Breast epithelium (tissue), 4 donors: ENCODE results near the gene PLPP1. TPM values are rescaled to one million over a fixed set of nuclear protein-coding genes. Genes with fewer than 3 reads are reported as not detected.
A peak's percentile ranks its signal among the peaks of the same experiment; 100 is the strongest.

Experiments used
- DNase-seq, 2 donors: peaks; one replicate each; pipeline ENCODE4 v3.0.0-alpha.2; 2019; ENCODE audit warnings: low spot score in 2 of 2
- H3K27ac ChIP-seq, 2 donors: fragments of 200-600 bp; sonication (generic) in 1 of 2; one replicate each; pipeline ENCODE4 v1.5.1; 2016 to 2019; ENCODE audit warnings: mild to moderate bottlenecking in 1 of 2
- H3K27me3 ChIP-seq, 2 donors: fragments of 200-600 bp; sonication (generic) in 1 of 2; one replicate each; pipeline versions ENCODE4 v1.5.1 to v1.6.0; 2017 to 2019; ENCODE audit warnings: control low read depth in 1 of 2, mild to moderate bottlenecking in 1 of 2
- H3K36me3 ChIP-seq: fragments of 200-600 bp; one replicate; pipeline ENCODE4 v1.5.1; 2019
- H3K4me1 ChIP-seq, 2 donors: fragments of 200-600 bp; sonication (generic); one replicate each; pipeline ENCODE4 v1.5.1; 2016 to 2019; ENCODE audit warnings: control low read depth in 1 of 2
- H3K4me3 ChIP-seq, 3 donors: fragments of 200-600 bp; sonication (generic); 1 replicate in 2 of 3; 2 replicates in 1 of 3; pipeline ENCODE4 v1.5.1; 2016 to 2019; ENCODE audit warnings: mild to moderate bottlenecking in 3 of 3, moderate library complexity in 2 of 3
- H3K9me3 ChIP-seq, 2 donors: fragments of 200-600 bp; sonication (generic) in 1 of 2; one replicate each; pipeline ENCODE4 v1.5.1; 2016 to 2019; ENCODE audit warnings: control low read depth in 1 of 2
- CTCF ChIP-seq, 3 donors: fragments of 450-650 bp; IDR thresholded peaks; one replicate each; pipeline ENCODE4 v1.5.1; 2016 to 2017; ENCODE audit warnings: antibody characterized with exemption in 3 of 3, mild to moderate bottlenecking in 3 of 3, moderate library complexity in 3 of 3
- POLR2A ChIP-seq: fragments of 450-650 bp; IDR thresholded peaks from one replicate; pipeline ENCODE4 v1.6.1; 2016; ENCODE audit warnings: antibody characterized with exemption, mild to moderate bottlenecking, moderate library complexity
- POLR2AphosphoS5 ChIP-seq, 3 donors: sonication (generic); formaldehyde crosslinking; IDR thresholded peaks; one replicate each; pipeline ENCODE4 v1.6.1; 2017; ENCODE audit warnings: antibody characterized with exemption in 3 of 3
- intact Hi-C: fragments of 100-400 bp; cut with DNase I; formaldehyde crosslinking; loops from one replicate; pipeline ENCODE4 v1.15.1; 2023; ENCODE audit warnings: low total_unique reads
- total RNA-seq, 3 donors: library from RNA; depleted of rRNA; stranded (reverse); fragments of >200 nt; gene quantifications; one replicate each; pipeline ENCODE4 v1.1.0, GENCODE V29; 2016

The PLPP1 gene
- total RNA-seq, 3 donors from 2014 or later: 177 to 339 (median 237) TPM

DNA sequence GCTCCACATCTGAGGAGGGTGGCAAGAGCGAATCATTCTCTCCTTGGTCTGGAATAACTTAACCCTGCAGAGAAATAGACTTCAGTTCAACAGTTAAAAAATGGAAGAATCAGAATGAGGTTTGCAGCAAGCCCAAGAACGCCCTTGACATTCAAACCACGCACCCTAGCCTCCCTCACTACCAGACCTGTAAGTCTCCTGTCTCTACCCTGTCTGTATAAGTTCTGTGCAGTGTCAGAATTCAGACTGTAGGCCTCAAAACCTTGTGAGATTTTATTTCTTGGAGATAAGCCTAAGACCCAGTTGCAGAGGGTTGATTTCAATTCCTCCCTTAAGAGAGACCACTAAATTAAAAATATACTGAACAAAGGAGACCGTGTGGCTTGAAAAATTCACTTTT is 35.8 kb upstream of the PLPP1 start:
- TF ChIP-seq POLR2A (no peak), CTCF (IDR thresholded peaks at IDR 0.05) (no peak), POLR2AphosphoS5 (IDR thresholded peaks at IDR 0.05) (no peak)
- H3K4me1 ChIP-seq: no peaks in the 10 kb centered on the region
- intact Hi-C loops: no loop called here
- H3K4me3 ChIP-seq: no peak overlapping the region
- H3K27me3 ChIP-seq: no peaks in the 10 kb centered on the region
- no peak for DNase-seq
- no peaks in the 10 kb centered on the region for H3K36me3 ChIP-seq
- peak overlapping the region; percentile 59 for H3K27ac ChIP-seq
- H3K9me3 ChIP-seq: no peaks in the 10 kb centered on the region

DNA sequence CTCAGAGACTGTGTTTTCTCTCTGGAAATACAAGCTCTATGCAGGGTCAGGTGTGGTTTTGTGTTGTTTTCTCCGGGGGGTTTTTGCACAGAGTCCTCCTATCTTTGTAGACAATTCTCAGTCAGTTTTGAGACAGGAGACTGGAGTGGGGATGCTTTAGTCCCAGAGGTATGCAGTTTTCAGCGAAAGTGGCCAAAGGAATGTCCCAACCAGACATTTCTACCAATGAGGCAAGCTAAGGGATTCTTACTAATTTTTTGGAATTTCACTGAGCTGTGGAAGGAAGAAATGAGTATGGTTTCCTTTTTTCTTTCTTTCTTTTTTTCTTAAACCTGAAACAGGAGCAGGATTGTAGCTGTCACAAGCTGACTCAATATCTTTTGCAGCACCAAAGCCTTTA is 35.3 kb upstream of the PLPP1 start:
- no peaks in the 10 kb centered on the region for H3K36me3 ChIP-seq
- no peaks in the 10 kb centered on the region for H3K4me1 ChIP-seq
- peak in 1 of 2 donors; percentile 41 for DNase-seq
- no peak overlapping the region for H3K4me3 ChIP-seq
- TF ChIP-seq POLR2AphosphoS5 (IDR thresholded peaks at IDR 0.05): no peak
- TF ChIP-seq CTCF (IDR thresholded peaks at IDR 0.05): no peak
- TF ChIP-seq POLR2A: no peak
- H3K9me3 ChIP-seq: no peaks in the 10 kb centered on the region
- intact Hi-C loops: no loop called here
- H3K27ac ChIP-seq: peak overlapping the region; percentile 59 to 87
- H3K27me3 ChIP-seq: no peaks in the 10 kb centered on the region

DNA sequence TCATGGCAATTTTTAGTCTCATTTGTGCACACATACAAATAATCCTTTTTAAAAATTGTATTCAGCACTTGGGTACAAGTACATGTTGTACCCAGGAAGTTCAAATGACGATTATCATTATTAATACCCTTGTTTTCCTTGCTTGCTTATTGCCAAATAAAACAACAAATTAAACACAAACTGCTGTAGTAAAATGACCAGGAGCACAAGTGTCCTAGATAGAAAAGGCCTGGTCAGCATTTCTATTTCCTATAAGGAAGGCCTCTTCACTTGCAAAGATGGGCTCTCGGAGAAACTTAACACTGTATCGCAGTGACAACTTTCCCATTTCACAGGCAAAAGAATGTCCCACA is 34.7 kb upstream of the PLPP1 start:
- peak overlapping the region in 1 of 3 donors; percentile 46 for H3K4me3 ChIP-seq
- peak overlapping the region; percentile 59 to 87 for H3K27ac ChIP-seq
- no peaks in the 10 kb centered on the region for H3K36me3 ChIP-seq
- DNase-seq: no peak
- no peaks in the 10 kb centered on the region for H3K9me3 ChIP-seq
- intact Hi-C loops: no loop called here
- H3K4me1 ChIP-seq: no peaks in the 10 kb centered on the region
- H3K27me3 ChIP-seq: no peaks in the 10 kb centered on the region
- TF ChIP-seq CTCF (IDR thresholded peaks at IDR 0.05): no peak

DNA sequence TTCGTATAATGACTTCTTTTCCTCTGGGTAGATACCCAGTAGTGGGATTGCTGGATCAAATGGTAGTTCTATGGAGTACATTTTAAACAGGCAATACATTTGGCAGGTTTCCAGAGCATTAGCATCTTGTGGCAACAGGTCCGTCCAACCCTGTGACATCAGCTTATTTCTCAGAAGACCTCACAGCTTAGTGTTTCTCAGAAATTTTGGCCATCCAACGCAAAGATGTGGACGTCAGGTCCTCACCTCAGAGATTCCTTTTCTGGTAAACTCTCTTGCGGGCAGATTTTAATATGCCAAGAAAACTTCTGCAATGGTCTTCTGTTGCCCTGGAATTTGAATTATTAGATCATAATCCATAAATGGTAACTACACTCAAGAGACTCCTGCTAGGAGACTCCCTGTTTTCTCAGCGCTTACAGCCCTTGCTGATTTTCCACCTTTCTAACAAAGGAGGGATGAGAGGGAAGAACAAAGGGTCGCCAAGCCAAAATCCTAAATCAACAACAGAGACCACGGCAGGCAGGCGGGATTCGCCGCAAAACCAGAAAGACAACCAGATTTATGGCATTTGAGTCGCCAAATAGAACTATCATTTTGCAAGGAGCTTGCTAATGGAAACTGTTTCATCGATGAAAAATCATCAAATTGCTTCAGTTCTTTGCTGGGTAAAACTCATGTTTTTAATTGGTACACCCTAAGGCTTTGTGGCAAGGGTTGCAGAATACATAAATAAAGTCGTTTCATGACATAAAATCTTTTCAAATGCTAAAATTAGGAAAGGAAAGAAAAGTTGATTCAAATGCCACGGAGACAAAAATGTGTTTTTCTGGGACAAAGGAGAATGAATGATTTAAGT is 34.1 kb upstream of the PLPP1 start:
- intact Hi-C loops: no loop called here
- peak in 1 of 2 donors; percentile 48 for DNase-seq
- H3K4me1 ChIP-seq: no peaks in the 10 kb centered on the region
- H3K36me3 ChIP-seq: no peaks in the 10 kb centered on the region
- H3K9me3 ChIP-seq: no peaks in the 10 kb centered on the region
- no peaks in the 10 kb centered on the region for H3K27me3 ChIP-seq
- TF ChIP-seq POLR2AphosphoS5 (IDR thresholded peaks at IDR 0.05) (peak in 2 of 3 donors; percentile 11 to 58), POLR2A (no peak)
- H3K4me3 ChIP-seq: peak overlapping the region in 1 of 3 donors; percentile 46
- peak overlapping the region; percentile 59 to 87 for H3K27ac ChIP-seq

DNA sequence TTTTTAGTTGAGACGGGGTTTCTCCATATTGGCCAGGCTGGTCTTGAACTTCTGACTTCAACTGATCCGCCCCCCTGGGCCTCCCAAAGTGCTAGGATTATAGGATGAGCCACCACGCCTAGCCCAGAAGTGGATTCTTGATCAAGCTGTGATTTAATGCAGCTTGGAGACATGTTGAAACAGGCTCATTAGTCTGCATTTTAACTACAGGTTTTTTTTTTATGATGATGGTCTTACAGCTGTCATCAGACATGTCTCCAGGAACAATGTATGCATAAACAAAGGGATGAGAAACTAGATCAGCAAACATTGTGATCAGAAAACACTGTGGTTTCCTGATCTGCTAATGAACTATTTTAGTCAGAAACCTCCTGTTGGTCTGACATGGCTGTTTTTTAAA is 30.0 kb upstream of the PLPP1 start:
- intact Hi-C loops: no loop called here
- TF ChIP-seq POLR2AphosphoS5 (IDR thresholded peaks at IDR 0.05) (no peak), POLR2A (no peak), CTCF (IDR thresholded peaks at IDR 0.05) (no peak)
- no peak for DNase-seq
- Histone ChIP-seq H3K27ac (no peak overlapping the region), H3K27me3 (no peaks in the 10 kb centered on the region), H3K4me1 (no peaks in the 10 kb centered on the region), H3K9me3 (no peaks in the 10 kb centered on the region), H3K4me3 (no peak overlapping the region), H3K36me3 (no peaks in the 10 kb centered on the region)
